ENCODE results near the gene ELF1.

GRCh38 chr13:40963927-40964326, 55.2 kb downstream of the ELF1 start:
- TF ChIP-seq, protein P1, sequence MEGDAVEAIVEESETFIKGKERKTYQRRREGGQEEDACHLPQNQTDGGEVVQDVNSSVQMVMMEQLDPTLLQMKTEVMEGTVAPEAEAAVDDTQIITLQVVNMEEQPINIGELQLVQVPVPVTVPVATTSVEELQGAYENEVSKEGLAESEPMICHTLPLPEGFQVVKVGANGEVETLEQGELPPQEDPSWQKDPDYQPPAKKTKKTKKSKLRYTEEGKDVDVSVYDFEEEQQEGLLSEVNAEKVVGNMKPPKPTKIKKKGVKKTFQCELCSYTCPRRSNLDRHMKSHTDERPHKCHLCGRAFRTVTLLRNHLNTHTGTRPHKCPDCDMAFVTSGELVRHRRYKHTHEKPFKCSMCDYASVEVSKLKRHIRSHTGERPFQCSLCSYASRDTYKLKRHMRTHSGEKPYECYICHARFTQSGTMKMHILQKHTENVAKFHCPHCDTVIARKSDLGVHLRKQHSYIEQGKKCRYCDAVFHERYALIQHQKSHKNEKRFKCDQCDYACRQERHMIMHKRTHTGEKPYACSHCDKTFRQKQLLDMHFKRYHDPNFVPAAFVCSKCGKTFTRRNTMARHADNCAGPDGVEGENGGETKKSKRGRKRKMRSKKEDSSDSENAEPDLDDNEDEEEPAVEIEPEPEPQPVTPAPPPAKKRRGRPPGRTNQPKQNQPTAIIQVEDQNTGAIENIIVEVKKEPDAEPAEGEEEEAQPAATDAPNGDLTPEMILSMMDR (IDR thresholded peaks at IDR 0.05), result no peak
- TF ChIP-seq POLR2A (IDR thresholded peaks at IDR 0.05), result no peak
- no peak for TF ChIP-seq POLR2AphosphoS5 (IDR thresholded peaks at IDR 0.05)
